BE2C (cell line): Measurements from ENCODE around the gene NUDT2.

Experiments
- DNase-seq: peaks from one replicate; pipeline ENCODE4 v3.0.0-alpha.2; 2020
- H3K27me3 ChIP-seq: fragments of 250-450 bp; sonication (Bioruptor Pico); 2 replicates; pipeline ENCODE4 v1.5.1; 2020; ENCODE audit warnings: mild to moderate bottlenecking
- H3K36me3 ChIP-seq: fragments of 250-450 bp; sonication (Bioruptor Pico); 2 replicates; pipeline ENCODE4 v1.5.1; 2020; ENCODE audit warnings: mild to moderate bottlenecking
- H3K4me1 ChIP-seq: fragments of 250-450 bp; sonication (Bioruptor Pico); 2 replicates; pipeline ENCODE4 v1.5.1; 2020
- H3K4me3 ChIP-seq: 2 replicates; pipeline ENCODE4 v1.5.1; 2011; ENCODE audit warnings: low read depth, low read length
- H3K9me3 ChIP-seq: fragments of 250-450 bp; sonication (Bioruptor Pico); 2 replicates; pipeline ENCODE4 v1.5.1; 2020
- TF ChIP-seq, protein P1 (sequence below): IDR thresholded peaks from 2 replicates; pipeline ENCODE4 v1.5.1; 2012; ENCODE audit warnings: mild to moderate bottlenecking, low read depth, low read length

NUDT2 gene

DNA sequence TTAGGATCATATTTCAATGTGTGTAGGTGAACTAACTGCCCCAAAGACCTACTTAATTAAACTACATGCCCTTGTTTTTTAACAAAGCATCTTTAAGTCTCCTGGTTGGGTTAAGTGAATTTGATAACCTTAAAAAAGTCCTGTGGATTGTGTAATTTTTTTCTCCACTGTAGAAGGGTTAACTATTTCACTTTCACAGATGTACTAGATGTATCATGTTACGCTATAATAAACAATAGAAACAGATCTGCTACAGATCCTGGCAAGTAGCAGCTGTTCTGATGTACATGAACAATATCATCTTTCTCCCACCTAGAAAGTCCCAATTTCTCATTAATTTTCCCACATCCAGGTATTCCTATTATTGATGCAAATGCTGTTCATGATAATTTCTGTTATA is 19.2 kb upstream of the NUDT2 start:
- H3K36me3 ChIP-seq, result no peaks in the 10 kb centered on the region; the same call in 1 of the 2 replicates
- H3K27me3 ChIP-seq, result no peaks in the 10 kb centered on the region
- no peak for DNase-seq
- no peaks in the 10 kb centered on the region for H3K9me3 ChIP-seq
- H3K4me3 ChIP-seq, result no peak overlapping the region
- H3K4me1 ChIP-seq, result peaks cover 11% of the 10 kb centered on the region
- TF ChIP-seq, protein P1, sequence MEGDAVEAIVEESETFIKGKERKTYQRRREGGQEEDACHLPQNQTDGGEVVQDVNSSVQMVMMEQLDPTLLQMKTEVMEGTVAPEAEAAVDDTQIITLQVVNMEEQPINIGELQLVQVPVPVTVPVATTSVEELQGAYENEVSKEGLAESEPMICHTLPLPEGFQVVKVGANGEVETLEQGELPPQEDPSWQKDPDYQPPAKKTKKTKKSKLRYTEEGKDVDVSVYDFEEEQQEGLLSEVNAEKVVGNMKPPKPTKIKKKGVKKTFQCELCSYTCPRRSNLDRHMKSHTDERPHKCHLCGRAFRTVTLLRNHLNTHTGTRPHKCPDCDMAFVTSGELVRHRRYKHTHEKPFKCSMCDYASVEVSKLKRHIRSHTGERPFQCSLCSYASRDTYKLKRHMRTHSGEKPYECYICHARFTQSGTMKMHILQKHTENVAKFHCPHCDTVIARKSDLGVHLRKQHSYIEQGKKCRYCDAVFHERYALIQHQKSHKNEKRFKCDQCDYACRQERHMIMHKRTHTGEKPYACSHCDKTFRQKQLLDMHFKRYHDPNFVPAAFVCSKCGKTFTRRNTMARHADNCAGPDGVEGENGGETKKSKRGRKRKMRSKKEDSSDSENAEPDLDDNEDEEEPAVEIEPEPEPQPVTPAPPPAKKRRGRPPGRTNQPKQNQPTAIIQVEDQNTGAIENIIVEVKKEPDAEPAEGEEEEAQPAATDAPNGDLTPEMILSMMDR, result no peak

DNA sequence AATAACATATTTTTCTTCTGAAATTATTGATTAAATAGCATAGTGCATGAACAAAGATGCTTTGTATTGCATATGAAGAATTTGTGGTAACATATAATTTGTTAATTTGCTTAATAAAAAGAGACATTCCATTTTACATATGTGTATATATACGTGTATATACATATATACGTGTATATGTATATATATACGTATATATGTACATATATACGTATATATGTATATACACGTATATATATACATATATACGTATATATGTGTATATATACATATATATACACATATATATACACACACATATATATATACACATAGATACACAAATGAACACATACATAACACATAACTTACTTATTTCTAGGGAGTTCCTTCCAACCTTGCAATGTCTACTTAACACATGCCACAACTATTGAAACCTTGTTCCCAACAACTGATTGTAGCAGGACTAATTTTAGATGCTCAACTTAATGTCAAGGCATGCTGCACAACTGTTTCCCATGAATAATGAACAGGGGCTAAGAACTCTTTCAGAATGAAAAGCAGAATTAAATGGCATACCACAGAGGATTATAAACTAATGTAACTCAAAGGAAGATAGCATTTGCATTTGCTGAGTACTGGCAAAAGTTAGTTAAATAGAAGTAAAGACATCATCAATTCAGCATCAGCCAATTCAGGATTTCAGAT is 17.7 kb upstream of the NUDT2 start:
- TF ChIP-seq, protein P1, result no peak
- DNase-seq, result no peak
- peaks cover 11% of the 10 kb centered on the region for H3K4me1 ChIP-seq
- H3K27me3 ChIP-seq, result no peaks in the 10 kb centered on the region
- no peaks in the 10 kb centered on the region for H3K9me3 ChIP-seq
- no peak overlapping the region for H3K4me3 ChIP-seq
- H3K36me3 ChIP-seq, result no peaks in the 10 kb centered on the region

DNA sequence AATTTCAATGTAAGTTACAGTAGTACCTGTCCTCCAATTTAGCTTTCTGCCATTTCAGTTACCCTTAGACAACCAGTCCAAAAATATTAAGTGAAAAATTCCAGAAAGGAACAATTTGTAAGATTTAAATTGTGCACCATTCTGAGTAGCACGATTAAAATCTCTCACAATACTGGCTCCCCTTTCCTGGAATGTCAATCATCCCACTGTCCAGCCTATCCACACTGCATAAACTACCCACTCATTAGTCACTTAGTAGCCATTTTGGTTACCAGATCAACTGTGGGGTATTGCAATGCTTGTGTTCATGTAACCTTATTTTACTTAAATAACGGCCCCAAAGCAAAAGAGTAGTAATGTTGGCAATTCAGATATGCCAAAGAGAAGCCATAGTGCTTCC is 11.9 kb upstream of the NUDT2 start:
- no peak overlapping the region for H3K4me3 ChIP-seq
- no peak for DNase-seq
- no peaks in the 10 kb centered on the region for H3K27me3 ChIP-seq
- no peaks in the 10 kb centered on the region; the same call in 1 of the 2 replicates for H3K4me1 ChIP-seq
- no peaks in the 10 kb centered on the region for H3K9me3 ChIP-seq
- TF ChIP-seq, protein P1, result no peak
- no peaks in the 10 kb centered on the region for H3K36me3 ChIP-seq

DNA sequence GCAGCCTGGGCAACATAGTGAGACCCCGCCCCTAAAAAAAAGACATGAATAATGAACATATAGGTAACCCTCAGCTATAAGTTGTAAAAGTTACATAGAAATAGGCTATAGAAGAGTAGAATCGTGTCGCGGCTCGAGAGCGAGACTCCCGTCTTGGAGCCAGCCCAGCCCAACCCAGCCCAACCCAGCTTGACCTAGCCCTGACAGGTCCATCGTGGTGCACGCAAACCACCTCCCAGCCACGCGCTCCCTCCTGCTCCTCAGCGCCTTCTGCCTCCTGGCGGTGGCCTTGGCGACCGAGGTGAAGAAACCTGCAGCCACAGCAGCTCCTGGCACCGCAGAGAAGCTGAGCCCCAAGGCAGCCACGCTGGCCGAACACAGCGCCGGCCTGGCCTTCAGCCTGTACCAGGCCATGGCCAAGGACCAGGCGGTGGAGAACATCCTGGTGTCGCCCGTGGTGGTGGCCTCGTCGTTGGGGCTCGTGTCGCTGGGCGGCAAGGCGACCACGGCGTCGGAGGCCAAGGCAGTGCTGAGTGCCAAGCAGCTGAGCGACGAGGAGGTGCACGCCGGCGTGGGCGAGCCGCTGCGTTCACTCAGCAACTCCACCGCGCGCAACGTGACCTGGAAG is 11.1 kb upstream of the NUDT2 start:
- TF ChIP-seq, protein P1, result no peak
- no peak for DNase-seq
- Histone ChIP-seq H3K36me3 (no peaks in the 10 kb centered on the region), H3K9me3 (no peaks in the 10 kb centered on the region), H3K27me3 (no peaks in the 10 kb centered on the region), H3K4me1 (no peaks in the 10 kb centered on the region; the same call in 1 of the 2 replicates), H3K4me3 (no peak overlapping the region)

DNA sequence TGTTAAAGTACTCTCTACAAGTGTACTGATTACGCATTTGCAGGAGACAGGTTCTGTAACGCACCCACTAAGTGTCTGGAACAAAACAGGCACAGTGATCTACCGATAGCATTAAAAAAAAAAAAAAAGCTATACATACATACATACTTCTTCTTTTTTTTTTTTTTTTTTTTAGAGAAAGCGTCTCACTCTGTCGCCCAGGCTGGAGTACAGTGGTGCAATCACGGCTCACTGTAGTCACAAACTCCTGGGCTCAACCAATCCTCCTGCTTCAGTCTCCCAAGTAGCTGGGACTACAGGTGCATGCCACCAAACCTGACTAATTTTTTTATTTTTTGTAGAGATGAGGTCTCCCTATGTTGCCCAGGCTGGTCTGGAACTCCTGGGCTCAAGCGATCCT is 7.9 kb upstream of the NUDT2 start:
- DNase-seq, result no peak
- no peaks in the 10 kb centered on the region for H3K27me3 ChIP-seq
- no peaks in the 10 kb centered on the region for H3K36me3 ChIP-seq
- H3K4me3 ChIP-seq, result no peak overlapping the region
- H3K4me1 ChIP-seq, result no peaks in the 10 kb centered on the region; the same call in none of the 2 replicates
- no peaks in the 10 kb centered on the region for H3K9me3 ChIP-seq
- TF ChIP-seq, protein P1, result no peak
